H4 (cell line): ENCODE results near the gene ZSCAN25. TPM values are rescaled to one million over a fixed set of nuclear protein-coding genes. Genes with fewer than 3 reads are reported as not detected.
"Not testable (repeated sequence)": the region's sequence is repeated elsewhere in the genome, so short reads cannot be mapped to it uniquely, and the experiment has no call there.

Experiments
- DNase-seq: peaks from one replicate; pipeline ENCODE4 v3.0.0-alpha.2; 2015; ENCODE audit warnings: low spot score
- total RNA-seq: library from RNA; depleted of rRNA; stranded (reverse); fragments of >200 nt; shearing (Covaris generic); gene quantifications from 2 replicates; pipeline ENCODE4 v1.2.3, GENCODE V29; 2014

Gene ZSCAN25
- total RNA-seq, 1 experiment from 2014 or later = 6.9 TPM

- DNase-seq = no peak
Measured at GRCh38 chr7:99645590-99645989, 28.8 kb downstream of the ZSCAN25 start.

GRCh38 chr7:99648843-99649242 lies 32.1 kb downstream of the ZSCAN25 start:
- no peak for DNase-seq

GRCh38 chr7:99651290-99651689 lies 34.5 kb downstream of the ZSCAN25 start:
- no peak for DNase-seq

- DNase-seq = no peak
Measured at GRCh38 chr7:99652671-99653070, 35.9 kb downstream of the ZSCAN25 start.

GRCh38 chr7:99653269-99653668 lies 36.5 kb downstream of the ZSCAN25 start:
- not testable (repeated sequence) for DNase-seq

GRCh38 chr7:99653754-99654153 lies 37.0 kb downstream of the ZSCAN25 start:
- DNase-seq = no peak

GRCh38 chr7:99654626-99655025 lies 37.9 kb downstream of the ZSCAN25 start:
- DNase-seq = not testable (repeated sequence)

GRCh38 chr7:99657879-99658278 lies 41.1 kb downstream of the ZSCAN25 start:
- DNase-seq = not testable (repeated sequence)

- no peak for DNase-seq
Measured at GRCh38 chr7:99665312-99666012, 48.7 kb downstream of the ZSCAN25 start.

- DNase-seq = no peak
Measured at GRCh38 chr7:99666013-99666395, 49.3 kb downstream of the ZSCAN25 start.

- DNase-seq = no peak
Measured at GRCh38 chr7:99667179-99667578, 50.4 kb downstream of the ZSCAN25 start.

GRCh38 chr7:99668541-99668940 lies 51.8 kb downstream of the ZSCAN25 start:
- DNase-seq = no peak

- DNase-seq = no peak
Measured at GRCh38 chr7:99669782-99670181, 53.0 kb downstream of the ZSCAN25 start.

GRCh38 chr7:99672573-99672972 lies 55.8 kb downstream of the ZSCAN25 start:
- no peak for DNase-seq

- no peak for DNase-seq
Measured at GRCh38 chr7:99674995-99675742, 58.4 kb downstream of the ZSCAN25 start.

GRCh38 chr7:99677013-99677647 lies 60.4 kb downstream of the ZSCAN25 start:
- DNase-seq = no peak

GRCh38 chr7:99677648-99678045 lies 60.9 kb downstream of the ZSCAN25 start:
- no peak for DNase-seq

- peak; percentile 33 for DNase-seq
Measured at GRCh38 chr7:99679032-99679399, 62.3 kb downstream of the ZSCAN25 start.

GRCh38 chr7:99679400-99680191 lies 62.9 kb downstream of the ZSCAN25 start, which contains the start of gene CYP3A5:
Gene CYP3A5, minus strand, starts transcription at chr7:99679996. Its CDS starts 100 bp downstream, at chr7:99679896.
- no peak for DNase-seq
